Common myeloid progenitor, CD34-positive (primary cell): ENCODE measurements around the gene ZFP36L2.
A peak's percentile ranks its signal among the peaks of the same experiment; 100 is the strongest.
"Not testable (repeated sequence)": the region's sequence is repeated elsewhere in the genome, so short reads cannot be mapped to it uniquely, and the experiment has no call there.

Experiments used
- CTCF ChIA-PET: fragments of 350-600 bp; sonication (Branson Sonifier 250); formaldehyde crosslinking; loops from one replicate; lab custom pipeline; 2021; ENCODE audit warnings: antibody characterized with exemption; lab: Charles Lee
- POLR2A ChIA-PET: fragments of 350-600 bp; sonication (Branson Sonifier 250); formaldehyde crosslinking; loops from one replicate; lab custom pipeline; 2021; ENCODE audit warnings: antibody characterized with exemption; lab: Charles Lee
- DNase-seq, 3 donors: peaks; one replicate each; pipeline versions ENCODE4 v3.0.0 to v3.0.0-alpha.2; 2013
- H3K27ac ChIP-seq, 2 experiments: 1 replicate in 1 of 2; 2 replicates in 1 of 2; pipeline ENCODE4 v1.7.0; 2013; ENCODE audit warnings: inconsistent platforms in 2 of 2, low read length in 2 of 2, mild to moderate bottlenecking in 2 of 2, low read depth in 1 of 2, moderate library complexity in 1 of 2; ENCODE audit not compliant: severe bottlenecking in 2 of 2, insufficient read depth in 1 of 2, poor library complexity in 1 of 2
- H3K27me3 ChIP-seq, 5 experiments: replicated peaks in 2 of 5; 1 replicate in 3 of 5; 2 replicates in 2 of 5; pipeline versions ENCODE4 v1.6.1 to v1.7.0; 2013; ENCODE audit warnings: low read length in 4 of 5, mild to moderate bottlenecking in 2 of 5, moderate library complexity in 2 of 5, inconsistent platforms in 1 of 5; ENCODE audit not compliant: insufficient read depth in 5 of 5, control insufficient read depth in 4 of 5
- H3K36me3 ChIP-seq, 4 experiments: 1 replicate in 2 of 4; 2 replicates in 2 of 4; pipeline versions ENCODE4 v1.6.1 to v1.7.0; 2013; ENCODE audit warnings: low read length in 3 of 4, control low read depth in 1 of 4, mild to moderate bottlenecking in 1 of 4; ENCODE audit not compliant: control insufficient read depth in 4 of 4, insufficient read depth in 4 of 4
- H3K4me1 ChIP-seq, 4 experiments: 1 replicate in 3 of 4; 2 replicates in 1 of 4; pipeline versions ENCODE4 v1.6.1 to v1.7.1; 2013; ENCODE audit warnings: low read length in 3 of 4, mild to moderate bottlenecking in 3 of 4, control low read depth in 1 of 4, inconsistent platforms in 1 of 4, moderate library complexity in 1 of 4; ENCODE audit not compliant: control insufficient read depth in 4 of 4, insufficient read depth in 4 of 4; ENCODE audit errors: control extremely low read depth in 1 of 4
- H3K4me3 ChIP-seq, 7 experiments: 1 replicate in 4 of 7; 2 replicates in 3 of 7; pipeline versions ENCODE4 v1.5.1 to v1.7.0; 2013; ENCODE audit warnings: mild to moderate bottlenecking in 7 of 7, low read length in 6 of 7, moderate library complexity in 6 of 7, inconsistent platforms in 2 of 7, low read depth in 2 of 7, control low read depth in 1 of 7; ENCODE audit not compliant: insufficient read depth in 4 of 7, control insufficient read depth in 1 of 7; ENCODE audit errors: extremely low read depth in 1 of 7
- H3K9me3 ChIP-seq, 5 experiments: 1 replicate in 4 of 5; 2 replicates in 1 of 5; pipeline versions ENCODE4 v1.6.1 to v1.7.1; 2013; ENCODE audit warnings: low read length in 4 of 5, mild to moderate bottlenecking in 2 of 5, inconsistent platforms in 1 of 5, low read depth in 1 of 5, moderate library complexity in 1 of 5; ENCODE audit not compliant: control insufficient read depth in 4 of 5, insufficient read depth in 2 of 5; ENCODE audit errors: control extremely low read depth in 1 of 5
- WGBS: methylation state at CpG from one replicate; pipeline ENCODE4 v1.1.5; 2013; ENCODE audit not compliant: insufficient coverage; 5-methylcytosine and 5-hydroxymethylcytosine counted together

The ZFP36L2 gene

DNA sequence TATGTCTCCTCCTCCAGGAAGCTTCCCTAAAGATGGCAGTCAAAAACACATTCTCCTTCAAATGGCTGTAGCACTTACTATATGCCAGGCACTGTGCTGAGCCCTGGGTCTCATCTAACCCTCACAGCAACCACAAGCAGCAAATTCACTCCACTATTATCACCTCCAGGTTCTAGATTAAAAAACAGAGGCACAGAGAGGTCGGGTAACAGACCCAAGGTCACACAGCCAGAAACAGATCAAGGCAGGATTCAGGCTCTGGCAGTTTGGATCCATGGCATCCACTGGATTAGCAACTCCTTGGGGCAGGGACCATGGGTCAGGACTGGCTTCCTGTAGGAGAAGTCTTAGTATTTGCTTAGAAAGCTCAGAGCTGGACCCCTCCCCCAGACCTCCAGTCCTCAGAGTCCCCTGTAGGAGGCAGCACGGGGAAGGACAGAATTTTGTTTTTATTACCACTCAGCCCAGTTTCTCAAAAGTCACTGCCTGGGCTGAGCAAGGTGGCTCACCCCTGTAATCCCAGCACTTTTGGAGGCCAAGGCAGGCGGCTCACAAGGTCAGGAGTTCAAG, 34.4 kb downstream of the ZFP36L2 start:
- peaks cover 11 to 62% (median 38%) of the 10 kb centered on the region in 4 experiments for H3K4me1 ChIP-seq
- no peak overlapping the region for H3K27ac ChIP-seq
- no peaks in the 10 kb centered on the region for H3K9me3 ChIP-seq
- peak in 1 of 3 donors; percentile 41 for DNase-seq
- ChIA-PET CTCF (interaction anchor here (0.7 to 3.9 kb wide), 6 partner anchors 15 to 37 kb away, joined by 3 to 15 read pairs (median 5); no protein-coding TSS in a partner anchor), POLR2A (interaction anchor here (1.0 kb wide), 1 partner anchor 12 kb away, joined by 3 read pairs; no protein-coding TSS in a partner anchor)
- no peaks in the 10 kb centered on the region for H3K36me3 ChIP-seq
- WGBS = 85% methylated on average over 2 of the region's 3 CpGs
- H3K4me3 ChIP-seq = no peak overlapping the region
- H3K27me3 ChIP-seq = no peaks in the 10 kb centered on the region

DNA sequence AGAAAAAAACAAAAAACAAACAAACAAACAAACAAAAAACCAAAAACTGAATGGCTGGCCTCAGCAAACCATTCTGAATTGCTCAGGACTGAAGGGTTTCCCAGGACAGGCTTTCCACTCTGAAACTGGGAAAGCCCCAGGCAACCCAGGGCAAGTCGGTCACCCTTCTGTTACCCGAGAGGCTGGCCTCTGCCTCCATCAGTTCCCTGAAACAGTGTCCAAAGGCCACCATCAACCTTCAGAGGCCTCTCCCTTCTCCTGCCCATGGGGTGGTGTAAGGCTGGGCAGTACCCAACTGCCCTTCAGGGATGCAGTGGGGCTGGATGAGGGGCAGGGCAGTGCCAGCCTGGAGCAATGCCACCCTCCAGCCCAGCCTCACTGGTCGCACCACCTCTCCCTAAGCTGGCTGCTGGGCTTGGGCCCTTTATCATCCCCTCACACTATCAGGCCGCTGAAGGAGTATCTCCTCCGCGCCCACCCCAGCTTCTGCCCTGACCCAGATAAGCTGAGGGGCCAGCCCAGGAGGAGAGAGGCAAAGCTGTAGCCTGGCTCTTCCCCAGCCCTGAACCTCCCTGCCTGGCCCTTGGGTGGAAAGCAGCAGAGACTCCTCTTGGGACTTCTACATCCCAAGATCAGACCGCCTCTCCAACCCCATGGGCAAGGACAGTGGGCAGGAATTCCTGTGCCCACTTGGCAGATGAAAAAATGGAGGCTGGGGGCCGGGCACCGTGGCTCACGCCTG, 35.9 kb downstream of the ZFP36L2 start:
- WGBS = 79% methylated on average over 10 of the region's 10 CpGs
- DNase-seq = peak in 1 of 3 donors; percentile 67
- H3K27ac ChIP-seq = no peak overlapping the region
- H3K4me3 ChIP-seq = no peak overlapping the region
- no peaks in the 10 kb centered on the region for H3K9me3 ChIP-seq
- peaks cover 9 to 50% (median 30%) of the 10 kb centered on the region in 4 experiments for H3K4me1 ChIP-seq
- ChIA-PET POLR2A (no interaction called here), CTCF (interaction anchor here (0.8 to 2.9 kb wide), 6 partner anchors 10 to 37 kb away, joined by 3 to 11 read pairs (median 4); no protein-coding TSS in a partner anchor)
- H3K36me3 ChIP-seq = no peaks in the 10 kb centered on the region
- H3K27me3 ChIP-seq = no peaks in the 10 kb centered on the region

DNA sequence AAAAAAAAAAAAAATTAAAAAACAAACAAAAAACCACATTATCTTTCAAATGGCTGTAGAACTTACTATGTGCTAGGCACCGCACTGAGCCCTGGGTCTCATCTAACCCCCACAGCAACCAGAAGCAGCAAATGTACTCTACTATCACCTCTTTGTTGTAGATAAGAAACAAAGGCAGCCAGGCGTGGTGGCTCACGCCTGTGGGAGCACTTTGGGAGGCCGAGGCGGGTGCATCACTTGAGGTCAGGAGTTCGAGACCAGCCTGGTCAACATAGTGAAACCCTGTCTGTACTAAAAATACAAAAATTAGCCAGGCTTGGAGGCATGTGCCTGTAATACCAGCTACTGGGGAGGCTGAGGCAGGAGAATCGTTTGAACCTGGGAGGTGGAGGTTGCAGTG, 36.5 kb downstream of the ZFP36L2 start:
- POLR2A ChIA-PET, H3K9me3 ChIP-seq, H3K27me3 ChIP-seq, H3K27ac ChIP-seq, H3K36me3 ChIP-seq, DNase-seq, H3K4me3 ChIP-seq: not testable (repeated sequence)
- WGBS = 93% methylated on average over 4 of the region's 7 CpGs
- H3K4me1 ChIP-seq = peaks cover 7 to 44% (median 24%) of the 10 kb centered on the region in 4 experiments
- CTCF ChIA-PET = interaction anchor here (0.8 to 2.9 kb wide), 6 partner anchors 9 to 20 kb away, joined by 3 to 11 read pairs (median 4); no protein-coding TSS in a partner anchor

DNA sequence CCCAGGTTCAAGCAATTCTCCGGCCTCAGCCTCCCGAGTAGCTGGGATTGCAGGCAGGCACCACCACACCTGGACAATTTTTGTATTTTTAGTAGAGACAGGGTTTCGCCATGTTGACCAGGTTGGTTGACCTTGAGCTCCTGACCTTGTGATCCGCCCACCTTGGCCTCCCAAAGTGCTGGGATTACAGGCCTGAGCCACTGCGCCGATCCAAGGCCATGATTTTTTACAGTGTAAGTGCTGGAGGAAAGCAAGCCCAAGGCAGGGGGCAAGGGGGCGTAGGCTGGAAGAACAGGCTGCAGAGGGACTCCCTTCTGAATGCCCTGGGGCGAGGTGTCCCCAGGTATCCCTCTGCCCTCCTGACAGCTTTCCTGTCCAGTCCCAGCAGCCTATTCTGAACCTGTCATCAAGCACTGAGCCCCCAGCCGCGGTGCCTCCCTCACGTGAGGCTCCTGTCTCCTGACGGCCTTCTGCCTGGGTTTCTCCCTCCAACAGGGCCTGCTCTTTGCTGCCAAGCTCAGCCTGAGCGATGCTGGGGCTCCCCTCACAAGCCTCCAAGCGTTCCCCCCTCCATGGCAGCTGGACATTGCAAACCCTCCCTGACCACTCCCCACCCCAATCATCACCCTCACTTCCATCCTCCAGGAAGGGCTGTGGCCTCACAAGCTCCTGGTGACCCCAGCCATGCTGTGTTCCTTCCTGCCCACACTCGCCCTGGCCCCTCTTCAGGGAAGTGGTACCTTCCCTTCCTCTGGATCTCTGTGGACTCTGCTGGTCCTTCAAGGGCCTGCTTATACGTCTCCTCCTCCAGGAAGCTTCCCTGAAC, 37.6 kb downstream of the ZFP36L2 start:
- 92% methylated on average over 12 of the region's 16 CpGs for WGBS
- Histone ChIP-seq H3K27ac (no peak overlapping the region), H3K4me1 (peaks cover 4 to 34% (median 14%) of the 10 kb centered on the region in 4 experiments), H3K36me3 (no peaks in the 10 kb centered on the region), H3K9me3 (no peaks in the 10 kb centered on the region), H3K4me3 (no peak overlapping the region), H3K27me3 (no peaks in the 10 kb centered on the region)
- POLR2A ChIA-PET = no interaction called here
- CTCF ChIA-PET = interaction anchor here (0.6 to 2.9 kb wide), 9 partner anchors 9 to 186 kb away, joined by 3 to 11 read pairs (median 4); no protein-coding TSS in a partner anchor
- DNase-seq = no peak

DNA sequence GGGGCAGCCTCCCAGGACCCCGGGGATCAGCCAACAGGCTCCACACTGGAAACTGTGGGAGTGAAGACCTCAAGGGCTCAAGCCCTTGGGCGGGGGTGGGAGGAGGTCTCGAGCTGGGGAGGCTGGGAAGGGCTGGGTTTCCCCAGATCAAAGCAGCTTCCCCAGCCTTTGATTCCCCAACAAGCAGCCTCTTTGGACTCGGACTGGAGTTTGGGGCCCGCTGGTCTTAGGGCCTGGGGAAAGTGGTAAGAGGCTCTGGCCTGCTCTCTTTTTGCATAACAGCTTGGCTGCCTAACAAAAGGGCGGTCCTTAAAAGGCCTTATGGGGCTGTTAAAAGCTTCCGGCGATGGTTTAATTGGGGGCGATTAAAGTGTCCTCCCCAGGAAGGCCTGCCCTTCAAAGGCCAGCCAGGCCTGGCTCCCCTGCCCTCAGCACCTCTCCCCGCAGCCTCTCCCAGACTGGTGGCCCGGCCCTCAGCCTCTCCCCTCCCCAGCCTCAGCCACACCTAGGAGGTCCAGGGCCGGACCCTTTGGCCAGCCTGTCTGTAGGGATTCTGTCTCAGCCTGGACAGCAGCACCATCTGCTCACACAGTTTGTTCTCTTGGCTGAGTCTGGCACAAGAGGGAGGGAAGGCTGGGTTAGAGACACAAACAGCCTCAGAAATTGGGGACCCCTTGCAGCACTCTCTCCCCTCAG, 39.6 kb downstream of the ZFP36L2 start:
- WGBS = 95% methylated on average over 9 of the region's 12 CpGs
- POLR2A ChIA-PET = no interaction called here
- peaks cover 0 to 19% (median 2%) of the 10 kb centered on the region in 4 experiments for H3K4me1 ChIP-seq

DNA sequence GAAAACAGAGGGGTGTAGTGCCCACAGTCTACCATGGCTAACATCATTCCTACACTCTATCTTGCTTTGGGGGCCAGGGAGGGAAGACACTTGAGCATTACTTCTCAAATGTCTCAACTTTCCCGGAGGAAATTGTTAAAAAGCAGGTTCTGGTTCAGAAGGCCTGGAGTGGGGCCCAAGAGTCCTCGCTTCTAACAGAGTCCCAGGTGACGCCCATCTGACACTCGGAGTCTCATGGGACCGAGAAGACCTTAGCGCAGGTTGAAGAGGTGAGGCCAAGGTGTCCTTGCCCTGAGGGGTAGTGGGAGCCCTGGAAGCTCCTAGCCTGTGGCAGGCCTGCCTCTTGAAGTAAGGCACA, 40.1 kb downstream of the ZFP36L2 start:
- Histone ChIP-seq H3K4me1 (peaks cover 0 to 14% (median under 1%) of the 10 kb centered on the region in 4 experiments), H3K36me3 (no peaks in the 10 kb centered on the region), H3K27me3 (no peaks in the 10 kb centered on the region), H3K27ac (no peak overlapping the region), H3K9me3 (no peaks in the 10 kb centered on the region), H3K4me3 (no peak overlapping the region)
- no peak for DNase-seq
- ChIA-PET POLR2A (no interaction called here), CTCF (interaction anchor here (0.6 to 1.6 kb wide), 3 partner anchors 11 to 43 kb away, joined by 4 read pairs; no protein-coding TSS in a partner anchor)
- WGBS = 100% methylated on average over 6 of the region's 6 CpGs

More for the DNA sequence above, 39.6 kb downstream of the ZFP36L2 start:
- DNase-seq = no peak
- CTCF ChIA-PET = interaction anchor here (1.3 to 1.9 kb wide), 3 partner anchors 11 to 34 kb away, joined by 4 to 5 read pairs (median 4); no protein-coding TSS in a partner anchor
- Histone ChIP-seq H3K9me3 (no peaks in the 10 kb centered on the region), H3K27ac (no peak overlapping the region), H3K27me3 (no peaks in the 10 kb centered on the region), H3K36me3 (no peaks in the 10 kb centered on the region), H3K4me3 (no peak overlapping the region)
